ENCODE data around the gene LUC7L3.

- TF ChIP-seq CTCF (IDR thresholded peaks at IDR 0.05; ENCODE audit: poor library complexity) (no peak), EZH2 (IDR thresholded peaks at IDR 0.05; ENCODE audit: borderline replicate concordance) (no peak)
Measured at GRCh38 chr17:50737118-50737698, 17.8 kb downstream of the LUC7L3 start.
